Esophagus muscularis mucosa (tissue), 4 donors: ENCODE measurements around the gene FGF11. TPM values are rescaled to one million over a fixed set of nuclear protein-coding genes. Genes with fewer than 3 reads are reported as not detected.

ENCODE experiments used
- DNase-seq: peaks from one replicate; pipeline ENCODE4 v3.0.0-alpha.2; 2017; ENCODE audit errors: extremely low spot score
- H3K27ac ChIP-seq, 4 donors: fragments of 200-600 bp; sonication (generic); replicated peaks in 1 of 4; 1 replicate in 3 of 4; 2 replicates in 1 of 4; pipeline ENCODE4 v1.5.1; 2016 to 2019; ENCODE audit warnings: mild to moderate bottlenecking in 1 of 4
- H3K27me3 ChIP-seq, 4 donors: fragments of 200-600 bp; sonication (generic); one replicate each; pipeline versions ENCODE4 v1.5.1 to v1.6.0; 2016 to 2019
- H3K36me3 ChIP-seq, 4 donors: fragments of 200-600 bp; sonication (generic); one replicate each; pipeline ENCODE4 v1.5.1; 2016 to 2019
- H3K4me1 ChIP-seq, 4 donors: fragments of 200-600 bp; sonication (generic); one replicate each; pipeline ENCODE4 v1.5.1; 2016 to 2019
- H3K4me3 ChIP-seq, 4 donors: fragments of 200-600 bp; sonication (generic); 1 replicate in 2 of 4; 2 replicates in 2 of 4; pipeline ENCODE4 v1.5.1; 2016 to 2019; ENCODE audit warnings: mild to moderate bottlenecking in 4 of 4, moderate library complexity in 1 of 4
- H3K9me3 ChIP-seq, 4 donors: fragments of 200-600 bp; sonication (generic); 1 replicate in 3 of 4; 2 replicates in 1 of 4; pipeline ENCODE4 v1.5.1; 2016 to 2019
- EP300 ChIP-seq: sonication (generic); formaldehyde crosslinking; IDR thresholded peaks from one replicate; pipeline ENCODE4 v1.6.1; 2017; ENCODE audit warnings: antibody characterized with exemption
- POLR2A ChIP-seq: fragments of 450-650 bp; IDR thresholded peaks from one replicate; pipeline ENCODE4 v1.6.1; 2017; ENCODE audit warnings: antibody characterized with exemption, moderate library complexity, mild to moderate bottlenecking, low read depth
- POLR2AphosphoS5 ChIP-seq, 2 donors: sonication (generic); formaldehyde crosslinking; IDR thresholded peaks; one replicate each; pipeline ENCODE4 v1.6.1; 2017; ENCODE audit warnings: antibody characterized with exemption in 2 of 2
- WGBS: methylation state at CpG from one replicate; pipeline ENCODE4 v1.1.5; 2018; 5-methylcytosine and 5-hydroxymethylcytosine counted together
- intact Hi-C: fragments of 100-400 bp; cut with DNase I; formaldehyde crosslinking; loops from one replicate; pipeline ENCODE4 v1.15.1; 2023
- total RNA-seq, 4 donors: library from RNA; depleted of rRNA; stranded (reverse); fragments of >200 nt; gene quantifications; one replicate each; pipeline versions ENCODE4 v1.1.0 to v1.2.1, GENCODE V29; 2016
- TF ChIP-seq, protein P1 (sequence below), 3 experiments: fragments of 200-600 bp in 2 of 3; fragments of 450-650 bp in 1 of 3; sonication (generic) in 2 of 3; IDR thresholded peaks; one replicate each; pipeline ENCODE4 v1.5.1; 2017 to 2019; ENCODE audit warnings: antibody characterized with exemption in 3 of 3, mild to moderate bottlenecking in 2 of 3, moderate library complexity in 1 of 3

The FGF11 gene
- total RNA-seq, 4 donors from 2014 or later = 0.50 to 1.9 (median 1.3) TPM; not detected in 1

- intact Hi-C loops = no loop called here
- peak; percentile 94 for DNase-seq
These were observed 36.6 kb downstream of the FGF11 start for GRCh38 chr17:7475764-7476422.

GRCh38 chr17:7476494-7476893 lies 37.2 kb downstream of the FGF11 start:
- intact Hi-C loops = no loop called here
- Histone ChIP-seq H3K27ac (peak overlapping the region; percentile 100), H3K36me3 (no peaks in the 10 kb centered on the region), H3K4me1 (peaks cover 63 to 88% (median 85%) of the 10 kb centered on the region in 4 donors), H3K4me3 (peak overlapping the region in 2 of 4 donors; percentile 5 to 14), H3K27me3 (no peaks in the 10 kb centered on the region), H3K9me3 (no peaks in the 10 kb centered on the region)
- TF ChIP-seq, protein P1, sequence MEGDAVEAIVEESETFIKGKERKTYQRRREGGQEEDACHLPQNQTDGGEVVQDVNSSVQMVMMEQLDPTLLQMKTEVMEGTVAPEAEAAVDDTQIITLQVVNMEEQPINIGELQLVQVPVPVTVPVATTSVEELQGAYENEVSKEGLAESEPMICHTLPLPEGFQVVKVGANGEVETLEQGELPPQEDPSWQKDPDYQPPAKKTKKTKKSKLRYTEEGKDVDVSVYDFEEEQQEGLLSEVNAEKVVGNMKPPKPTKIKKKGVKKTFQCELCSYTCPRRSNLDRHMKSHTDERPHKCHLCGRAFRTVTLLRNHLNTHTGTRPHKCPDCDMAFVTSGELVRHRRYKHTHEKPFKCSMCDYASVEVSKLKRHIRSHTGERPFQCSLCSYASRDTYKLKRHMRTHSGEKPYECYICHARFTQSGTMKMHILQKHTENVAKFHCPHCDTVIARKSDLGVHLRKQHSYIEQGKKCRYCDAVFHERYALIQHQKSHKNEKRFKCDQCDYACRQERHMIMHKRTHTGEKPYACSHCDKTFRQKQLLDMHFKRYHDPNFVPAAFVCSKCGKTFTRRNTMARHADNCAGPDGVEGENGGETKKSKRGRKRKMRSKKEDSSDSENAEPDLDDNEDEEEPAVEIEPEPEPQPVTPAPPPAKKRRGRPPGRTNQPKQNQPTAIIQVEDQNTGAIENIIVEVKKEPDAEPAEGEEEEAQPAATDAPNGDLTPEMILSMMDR (IDR thresholded peaks at IDR 0.05) = no peak
- TF ChIP-seq POLR2AphosphoS5 (IDR thresholded peaks at IDR 0.05) (no peak), EP300 (no peak), POLR2A (no peak)
- DNase-seq = no peak
- 28% methylated on average over 3 of the region's 3 CpGs for WGBS

More at GRCh38 chr17:7475764-7476422, 36.6 kb downstream of the FGF11 start:
- Histone ChIP-seq H3K4me3 (peak overlapping the region in 1 of 4 donors; percentile 14), H3K36me3 (no peaks in the 10 kb centered on the region), H3K4me1 (peaks cover 62 to 88% (median 85%) of the 10 kb centered on the region in 4 donors), H3K27ac (peak overlapping the region; percentile 100), H3K27me3 (no peaks in the 10 kb centered on the region), H3K9me3 (no peaks in the 10 kb centered on the region)
- 50% methylated on average over 15 of the region's 15 CpGs for WGBS
- TF ChIP-seq EP300 = no peak
- no peak for TF ChIP-seq POLR2A
- TF ChIP-seq, protein P1 (IDR thresholded peaks at IDR 0.05) = no peak
- TF ChIP-seq POLR2AphosphoS5 (IDR thresholded peaks at IDR 0.05) = peak; percentile 77 to 90

GRCh38 chr17:7476951-7477350 lies 37.6 kb downstream of the FGF11 start:
- no peaks in the 10 kb centered on the region for H3K36me3 ChIP-seq
- WGBS = 71% methylated on average over 5 of the region's 5 CpGs
- intact Hi-C loops = no loop called here
- H3K4me3 ChIP-seq = peak overlapping the region; percentile 96 to 100 (median 100)
- H3K9me3 ChIP-seq = no peaks in the 10 kb centered on the region
- peak overlapping the region; percentile 100 for H3K27ac ChIP-seq
- H3K4me1 ChIP-seq = peaks cover 65 to 88% (median 85%) of the 10 kb centered on the region in 4 donors
- DNase-seq = no peak
- no peaks in the 10 kb centered on the region for H3K27me3 ChIP-seq
- TF ChIP-seq, protein P1 (IDR thresholded peaks at IDR 0.05) = no peak
- no peak for TF ChIP-seq POLR2A
- no peak for TF ChIP-seq EP300
- no peak for TF ChIP-seq POLR2AphosphoS5 (IDR thresholded peaks at IDR 0.05)

DNA sequence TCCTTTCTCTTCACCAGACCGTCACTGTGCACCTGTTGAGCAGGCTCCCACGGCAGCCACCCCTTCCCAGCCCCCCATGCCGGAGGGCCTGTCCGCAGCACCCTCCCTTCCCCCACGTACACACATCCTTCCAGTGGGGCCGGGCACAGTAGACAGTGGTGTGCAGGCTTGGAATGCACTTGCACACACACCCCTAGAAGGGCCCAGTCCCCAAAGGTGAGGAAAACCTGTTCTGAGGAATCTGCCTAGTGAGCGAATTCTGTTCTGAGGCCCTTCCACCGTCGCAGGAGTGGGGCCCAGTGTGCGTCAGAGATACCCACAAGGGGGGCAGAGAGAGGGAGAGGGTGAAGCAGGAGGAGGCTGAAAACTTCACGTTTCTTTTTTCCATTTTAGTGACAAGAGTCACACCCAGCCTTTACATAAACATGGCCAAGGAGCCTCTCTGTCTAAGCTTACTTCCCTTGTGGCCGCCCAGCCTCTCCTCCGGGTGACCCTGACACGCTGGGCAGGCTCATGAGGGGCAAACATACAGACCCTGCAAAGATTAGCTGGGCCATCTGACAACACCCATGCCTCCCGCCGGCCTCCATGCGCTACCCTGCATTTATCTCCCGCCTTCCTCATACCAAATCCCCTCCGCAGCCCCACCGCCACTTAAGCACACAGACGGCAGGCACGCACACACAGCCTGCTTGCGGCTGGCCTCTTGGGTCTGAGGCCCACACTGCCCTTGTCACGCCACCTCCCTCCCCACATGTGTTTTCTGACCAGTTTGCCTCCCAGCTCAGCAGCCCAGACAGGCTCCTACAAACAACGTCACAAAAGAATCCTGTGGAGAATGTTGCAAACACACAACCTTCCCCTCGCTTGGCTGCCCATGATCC lies 38.3 kb downstream of the FGF11 start:
- WGBS = 9% methylated on average over 25 of the region's 26 CpGs
- no peaks in the 10 kb centered on the region for H3K36me3 ChIP-seq
- no peaks in the 10 kb centered on the region for H3K9me3 ChIP-seq
- TF ChIP-seq EP300 (no peak), POLR2A (no peak), POLR2AphosphoS5 (IDR thresholded peaks at IDR 0.05) (peak; percentile 66 to 70)
- TF ChIP-seq, protein P1 (IDR thresholded peaks at IDR 0.05) = no peak
- no peak for DNase-seq
- intact Hi-C loops = no loop called here
- H3K27ac ChIP-seq = peak overlapping the region; percentile 100
- H3K27me3 ChIP-seq = no peaks in the 10 kb centered on the region
- peak overlapping the region; percentile 96 to 100 (median 100) for H3K4me3 ChIP-seq
- peaks cover 60 to 88% (median 85%) of the 10 kb centered on the region in 4 donors for H3K4me1 ChIP-seq
